LNCAP (cell line): ENCODE results near the gene FKBP11.

Source experiments
- TF ChIP-seq, protein P1 (sequence below): fragments of 450-650 bp; IDR thresholded peaks from 2 replicates; pipeline ENCODE4 v1.5.1; 2017; ENCODE audit warnings: mild to moderate bottlenecking

FKBP11 gene

DNA sequence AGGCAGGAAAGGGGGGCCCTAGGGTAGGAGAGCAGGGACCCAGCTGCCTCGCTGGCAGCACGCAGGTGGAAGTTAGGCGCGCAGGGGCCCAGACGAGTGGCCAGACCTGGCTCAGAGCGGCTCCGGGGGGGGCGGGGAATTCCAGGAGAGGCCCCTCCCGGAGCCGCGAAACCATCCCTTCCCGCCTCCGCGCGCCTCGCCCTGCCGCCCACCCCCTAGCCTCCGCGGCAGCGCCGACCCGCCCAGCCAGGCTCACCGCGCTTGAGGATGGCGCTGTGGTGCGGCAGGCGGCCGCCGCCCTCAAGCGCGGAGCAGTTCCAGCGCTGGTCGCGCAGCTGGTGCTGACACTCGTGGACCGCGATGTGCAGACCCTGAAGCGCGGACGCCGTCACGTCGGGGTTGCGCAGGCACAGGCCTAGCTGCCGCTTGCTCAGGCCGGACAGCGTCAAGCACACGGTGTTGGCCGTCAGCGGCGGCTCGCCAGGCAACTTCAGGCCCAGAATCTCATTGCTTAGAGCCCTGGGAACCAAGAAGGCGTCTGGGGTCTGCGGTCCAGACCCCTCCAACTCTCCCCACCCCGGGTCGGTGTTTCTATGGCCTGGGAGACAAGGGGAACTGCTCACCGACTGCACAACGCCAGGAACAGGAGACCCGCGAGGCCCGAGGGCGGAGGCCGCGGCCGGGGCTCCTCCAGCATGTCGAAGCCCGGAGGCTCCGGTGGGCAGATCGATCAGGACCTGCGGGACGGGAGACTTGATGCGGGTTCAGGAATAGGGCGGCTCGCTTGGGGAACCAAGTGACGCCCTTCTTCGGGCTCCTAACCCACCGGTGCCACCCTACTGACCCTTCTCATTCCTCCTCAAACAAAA, 44.8 kb upstream of the FKBP11 start:
- TF ChIP-seq, protein P1, sequence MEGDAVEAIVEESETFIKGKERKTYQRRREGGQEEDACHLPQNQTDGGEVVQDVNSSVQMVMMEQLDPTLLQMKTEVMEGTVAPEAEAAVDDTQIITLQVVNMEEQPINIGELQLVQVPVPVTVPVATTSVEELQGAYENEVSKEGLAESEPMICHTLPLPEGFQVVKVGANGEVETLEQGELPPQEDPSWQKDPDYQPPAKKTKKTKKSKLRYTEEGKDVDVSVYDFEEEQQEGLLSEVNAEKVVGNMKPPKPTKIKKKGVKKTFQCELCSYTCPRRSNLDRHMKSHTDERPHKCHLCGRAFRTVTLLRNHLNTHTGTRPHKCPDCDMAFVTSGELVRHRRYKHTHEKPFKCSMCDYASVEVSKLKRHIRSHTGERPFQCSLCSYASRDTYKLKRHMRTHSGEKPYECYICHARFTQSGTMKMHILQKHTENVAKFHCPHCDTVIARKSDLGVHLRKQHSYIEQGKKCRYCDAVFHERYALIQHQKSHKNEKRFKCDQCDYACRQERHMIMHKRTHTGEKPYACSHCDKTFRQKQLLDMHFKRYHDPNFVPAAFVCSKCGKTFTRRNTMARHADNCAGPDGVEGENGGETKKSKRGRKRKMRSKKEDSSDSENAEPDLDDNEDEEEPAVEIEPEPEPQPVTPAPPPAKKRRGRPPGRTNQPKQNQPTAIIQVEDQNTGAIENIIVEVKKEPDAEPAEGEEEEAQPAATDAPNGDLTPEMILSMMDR, result no peak

DNA sequence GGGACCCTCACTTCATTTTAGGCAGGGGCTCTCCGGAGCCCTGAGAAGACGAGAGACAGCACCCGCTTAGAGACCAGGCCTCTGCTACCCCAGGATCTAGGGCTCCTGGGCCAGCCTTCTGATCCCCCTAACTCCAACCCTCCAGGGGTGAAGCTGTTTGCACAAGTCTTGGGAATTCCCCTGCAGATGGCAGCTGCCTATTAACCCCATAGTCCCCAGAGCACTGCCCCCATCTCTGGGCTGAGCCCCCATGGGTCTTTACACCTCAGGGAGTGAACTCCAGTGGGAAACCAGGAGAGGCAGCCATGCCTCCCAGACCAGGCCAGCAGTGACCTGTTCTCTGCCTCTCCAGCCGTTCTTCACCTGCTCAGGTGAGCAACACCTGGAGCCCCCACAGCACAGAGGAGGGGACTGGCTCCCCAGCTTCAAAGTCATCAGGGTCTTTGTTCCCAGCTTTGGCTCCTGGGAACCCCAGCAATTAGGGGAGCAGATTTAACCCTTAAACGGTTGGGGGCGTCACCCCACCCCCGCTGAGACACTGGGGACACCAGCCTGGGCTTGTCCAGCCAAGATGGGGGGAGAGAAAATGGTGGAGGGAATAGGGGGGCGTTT, 44.0 kb upstream of the FKBP11 start:
- TF ChIP-seq, protein P1, result no peak

DNA sequence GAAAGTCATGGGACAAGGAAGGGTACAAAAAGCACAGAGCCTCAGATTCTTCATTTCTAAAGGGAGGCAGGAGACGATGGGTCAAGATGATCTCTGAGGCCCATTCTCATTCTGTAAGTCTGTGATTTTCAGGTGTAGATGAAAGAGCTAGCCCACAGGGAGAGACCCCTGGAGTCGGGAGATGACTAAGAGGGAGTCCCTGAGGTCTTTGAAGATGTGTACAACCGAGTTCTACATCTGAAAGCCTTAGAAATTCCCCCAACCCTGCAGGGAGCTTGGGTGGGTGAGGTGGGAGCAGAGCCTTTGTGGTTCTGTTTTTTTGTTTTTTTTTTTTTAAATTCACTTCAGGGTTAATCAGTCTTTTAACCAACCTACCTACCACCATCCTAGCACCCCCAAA, 43.2 kb upstream of the FKBP11 start:
- TF ChIP-seq, protein P1, result no peak

DNA sequence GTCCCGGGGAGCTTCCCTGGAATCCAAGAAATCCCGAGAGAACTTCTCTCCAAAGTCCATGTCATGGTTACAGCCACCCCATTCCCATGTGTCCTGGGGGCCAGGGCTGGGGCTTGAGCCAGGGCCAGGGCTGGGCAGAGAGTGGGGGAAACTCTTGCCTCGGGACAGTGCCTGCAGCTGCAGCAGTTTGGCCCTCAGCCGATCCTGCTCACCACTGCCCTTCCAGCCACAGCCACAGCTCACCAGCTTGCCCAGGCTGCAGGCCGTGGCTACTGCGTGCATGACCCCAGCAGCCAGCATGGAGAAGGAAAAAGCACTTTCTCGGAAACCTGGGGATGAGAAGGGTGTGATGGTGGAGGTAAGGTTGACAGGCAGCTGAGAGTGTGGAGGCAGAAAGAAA, 42.7 kb upstream of the FKBP11 start:
- TF ChIP-seq, protein P1, result no peak

DNA sequence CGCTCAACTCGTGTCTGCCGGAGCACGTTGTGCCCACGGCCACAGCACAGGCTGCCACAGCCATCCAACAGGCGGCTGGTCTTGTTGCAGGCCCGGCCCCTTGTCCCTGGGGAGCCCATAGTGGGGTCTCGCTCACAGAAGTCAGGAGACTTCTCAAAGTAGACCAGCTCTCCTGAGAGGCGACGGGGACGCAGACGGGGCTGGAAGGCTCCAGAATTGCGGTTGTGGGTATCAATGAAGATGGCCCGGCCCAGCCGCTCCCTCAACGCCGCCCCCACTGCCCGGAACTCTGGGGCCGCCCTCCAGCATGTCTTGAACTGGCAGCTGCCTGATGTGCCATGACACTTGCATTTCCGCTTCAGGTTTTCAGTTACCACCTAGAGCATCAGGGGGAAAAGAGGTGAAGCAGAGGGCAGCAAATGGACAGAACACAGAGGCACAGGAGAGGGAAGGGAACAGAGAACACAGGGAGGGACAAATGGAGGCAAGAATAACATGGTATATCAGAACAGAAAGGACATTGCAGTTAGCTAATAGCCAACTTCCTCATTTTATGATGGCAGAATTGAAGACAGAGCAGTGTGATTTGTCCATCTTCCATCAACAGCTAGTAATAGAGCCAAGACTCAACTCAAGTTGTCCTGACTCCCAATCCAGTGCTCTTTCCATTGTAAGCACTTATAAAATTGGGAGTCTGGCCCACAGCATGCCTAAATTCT, 41.0 kb upstream of the FKBP11 start:
- TF ChIP-seq, protein P1, result no peak

DNA sequence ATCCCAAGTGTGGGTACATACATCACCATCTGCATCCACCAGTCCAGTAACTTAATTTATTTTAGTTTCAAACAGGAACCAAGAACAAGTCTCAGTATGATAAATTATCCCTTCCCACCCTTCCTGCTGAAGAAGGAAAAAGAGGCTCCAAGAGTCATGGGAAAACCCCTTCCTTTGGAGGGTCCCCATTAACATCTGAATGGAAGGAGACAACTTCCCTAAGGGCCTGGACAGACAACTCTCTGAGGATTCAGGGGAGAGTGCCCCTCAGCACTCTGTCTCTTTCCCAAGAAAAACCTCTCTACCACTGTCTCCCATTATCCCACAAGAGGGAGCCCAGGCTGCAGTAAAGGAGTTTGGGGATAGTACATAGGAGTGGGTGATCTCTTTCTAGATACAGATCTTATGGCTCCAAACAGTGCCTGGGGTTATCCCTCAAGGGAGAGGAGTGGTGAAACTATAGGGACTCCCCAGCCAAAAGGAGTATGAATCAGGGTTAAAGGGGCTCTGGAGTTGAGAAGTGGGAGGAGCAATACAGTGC, 40.1 kb upstream of the FKBP11 start:
- TF ChIP-seq, protein P1, result no peak

DNA sequence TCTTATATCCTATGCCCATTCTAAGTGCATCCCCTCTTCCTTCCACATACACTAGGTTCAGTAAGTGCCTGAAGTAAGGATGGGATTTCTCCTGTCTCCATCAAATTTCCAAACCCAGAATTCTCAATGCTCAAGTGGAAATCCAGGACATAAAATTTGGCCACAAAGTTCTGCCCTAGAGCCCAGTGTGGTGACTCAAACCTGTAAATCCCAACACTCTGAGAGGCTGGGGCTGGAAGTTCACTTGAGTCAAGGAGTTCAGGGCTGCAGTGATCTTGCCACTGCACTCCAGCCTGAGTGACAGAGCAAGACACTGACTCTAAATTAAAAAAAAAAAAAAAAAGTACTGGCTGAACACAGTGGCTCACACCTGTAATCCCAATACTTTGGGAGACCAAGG, 36.5 kb upstream of the FKBP11 start:
- TF ChIP-seq, protein P1, result no peak
